DLD1 (cell line): ENCODE results near the gene LRRTM4.
"Not testable (repeated sequence)": the region's sequence is repeated elsewhere in the genome, so short reads cannot be mapped to it uniquely, and the experiment has no call there.

Experiments used
- in situ Hi-C: cut with HindIII; loops from 2 replicates; pipeline ENCODE4 v1.10.0; 2017; ENCODE audit warnings: low sequenced_read_pairs

Gene LRRTM4

GRCh38 chr2:77099961-77100360 lies 422.2 kb downstream of the LRRTM4 start:
- in situ Hi-C loops = no loop called here

- in situ Hi-C loops = not testable (repeated sequence)
These were observed 426.7 kb downstream of the LRRTM4 start for GRCh38 chr2:77095525-77095924.

GRCh38 chr2:77095096-77095495 lies 427.1 kb downstream of the LRRTM4 start:
- in situ Hi-C loops = no loop called here

DNA sequence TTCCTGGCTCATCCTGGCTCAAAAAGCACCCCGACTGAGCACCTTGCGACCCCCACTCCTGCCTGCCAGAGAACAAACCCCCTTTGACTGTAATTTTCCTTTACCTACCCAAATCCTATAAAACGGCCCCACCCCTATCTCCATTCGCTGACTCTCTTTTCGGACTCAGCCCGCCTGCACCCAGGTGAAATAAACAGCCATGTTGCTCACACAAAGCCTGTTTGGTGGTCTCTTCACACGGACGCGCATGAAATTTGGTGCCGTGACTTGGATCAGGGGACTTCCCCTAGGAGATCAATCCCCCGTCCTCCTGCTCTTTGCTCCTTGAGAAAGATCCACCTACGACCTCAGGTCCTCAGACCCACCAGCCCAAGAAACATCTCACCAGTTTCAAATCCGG lies 433.8 kb downstream of the LRRTM4 start:
- in situ Hi-C loops = not testable (repeated sequence)

GRCh38 chr2:77087987-77088414 lies 434.2 kb downstream of the LRRTM4 start:
- in situ Hi-C loops = no loop called here

DNA sequence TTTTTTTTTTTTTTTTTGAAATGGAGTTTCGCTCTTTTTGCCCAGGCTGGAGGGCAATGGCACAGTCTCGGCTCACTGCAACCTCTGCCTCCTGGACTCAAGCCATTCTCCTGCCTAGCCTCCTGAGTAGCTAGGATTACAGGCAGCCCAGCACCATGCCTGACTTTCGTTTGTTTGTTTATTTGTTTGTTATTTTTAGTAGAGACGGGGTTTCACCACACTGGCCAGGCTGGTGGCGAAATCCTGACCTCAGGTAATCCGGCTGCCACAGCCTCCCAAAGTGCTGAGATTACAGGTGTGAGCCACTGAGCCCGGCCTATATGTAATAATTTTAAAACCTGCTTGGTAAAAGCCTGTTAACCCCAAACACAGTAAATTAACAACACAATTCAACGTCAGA lies 435.7 kb downstream of the LRRTM4 start:
- in situ Hi-C loops = no loop called here

GRCh38 chr2:77086051-77086450 lies 436.1 kb downstream of the LRRTM4 start:
- in situ Hi-C loops = no loop called here

DNA sequence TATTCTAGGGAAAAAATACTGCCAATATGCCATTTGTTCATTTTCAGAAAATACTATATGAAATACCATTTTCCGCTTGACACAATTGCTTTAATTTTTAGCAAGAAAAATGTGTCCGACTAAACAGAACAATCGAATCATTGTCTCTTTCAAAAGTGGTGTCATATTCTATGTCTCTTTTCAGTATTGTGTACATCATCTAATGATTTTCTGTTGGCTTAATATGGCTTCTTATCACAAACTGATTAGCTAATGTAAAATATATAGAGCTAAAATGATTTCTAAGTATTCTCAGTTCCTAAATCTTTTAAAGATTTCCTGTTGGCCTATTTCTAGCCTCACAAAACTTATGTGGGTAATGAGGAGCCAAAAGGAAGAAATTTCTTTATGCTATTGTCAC lies 436.6 kb downstream of the LRRTM4 start:
- in situ Hi-C loops = no loop called here

- in situ Hi-C loops = no loop called here
These were observed 440.6 kb downstream of the LRRTM4 start for GRCh38 chr2:77081597-77081996.

- in situ Hi-C loops = no loop called here
These were observed 457.9 kb downstream of the LRRTM4 start for GRCh38 chr2:77064324-77064723.

DNA sequence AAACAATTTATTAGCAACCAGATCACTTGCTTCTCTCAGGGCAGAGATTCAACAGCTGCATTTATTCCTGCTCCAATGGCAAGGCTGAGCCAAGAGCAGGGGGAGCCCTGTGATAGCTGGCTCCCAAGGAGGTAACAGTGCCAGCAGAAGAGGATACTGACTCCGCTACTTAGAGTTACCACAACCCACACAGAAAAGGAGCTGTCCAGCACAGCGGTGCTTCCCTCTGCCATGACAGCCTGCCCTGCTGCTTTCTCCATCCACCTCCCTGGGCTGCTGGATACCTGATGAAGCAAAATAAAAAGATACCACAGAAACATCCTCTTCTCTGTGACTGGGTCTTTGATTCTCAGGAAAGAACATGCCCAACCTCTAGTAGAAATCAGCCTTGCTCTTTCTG lies 467.2 kb downstream of the LRRTM4 start:
- in situ Hi-C loops = no loop called here

DNA sequence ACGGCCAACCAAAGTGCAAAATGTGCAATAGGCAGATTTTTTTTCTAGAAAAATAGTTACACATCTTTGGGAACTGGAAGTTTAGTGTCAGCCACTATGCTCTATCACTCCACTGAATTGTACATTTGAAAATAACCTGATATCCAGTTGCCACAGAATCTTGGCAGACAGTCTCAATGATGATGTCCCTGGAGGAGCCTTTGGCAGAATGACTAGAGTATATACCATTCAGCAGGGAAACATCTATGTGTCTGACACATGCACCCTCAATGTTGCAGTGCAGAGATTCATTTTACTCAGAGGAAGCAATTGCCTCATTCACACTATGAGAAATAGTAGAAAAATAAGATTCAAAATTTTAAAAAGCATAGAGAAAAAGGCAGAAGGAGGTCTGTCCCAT lies 475.8 kb downstream of the LRRTM4 start:
- in situ Hi-C loops = no loop called here

- in situ Hi-C loops = not testable (repeated sequence)
These were observed 476.7 kb downstream of the LRRTM4 start for GRCh38 chr2:77045456-77045855.

DNA sequence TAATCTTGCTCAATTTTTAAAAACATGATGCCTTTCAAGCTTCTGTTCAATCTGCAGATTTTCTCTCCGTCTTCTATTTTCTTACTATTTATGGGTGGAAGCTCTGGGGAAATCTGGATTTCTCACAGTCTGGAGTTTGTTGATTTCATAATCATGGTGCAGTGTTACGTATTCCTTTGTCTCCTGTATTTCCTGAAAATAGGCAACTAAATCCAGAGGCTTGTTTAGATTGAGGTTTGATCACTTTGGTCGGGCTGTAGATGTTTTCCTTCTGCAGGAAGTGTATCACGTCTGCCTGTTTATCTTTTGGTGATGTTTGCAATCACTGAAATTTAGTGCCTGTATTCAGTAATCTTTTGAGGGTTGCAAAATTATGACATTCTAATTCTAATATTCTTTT lies 487.7 kb downstream of the LRRTM4 start:
- in situ Hi-C loops = no loop called here

GRCh38 chr2:77029237-77029636 lies 492.9 kb downstream of the LRRTM4 start:
- in situ Hi-C loops = not testable (repeated sequence)

DNA sequence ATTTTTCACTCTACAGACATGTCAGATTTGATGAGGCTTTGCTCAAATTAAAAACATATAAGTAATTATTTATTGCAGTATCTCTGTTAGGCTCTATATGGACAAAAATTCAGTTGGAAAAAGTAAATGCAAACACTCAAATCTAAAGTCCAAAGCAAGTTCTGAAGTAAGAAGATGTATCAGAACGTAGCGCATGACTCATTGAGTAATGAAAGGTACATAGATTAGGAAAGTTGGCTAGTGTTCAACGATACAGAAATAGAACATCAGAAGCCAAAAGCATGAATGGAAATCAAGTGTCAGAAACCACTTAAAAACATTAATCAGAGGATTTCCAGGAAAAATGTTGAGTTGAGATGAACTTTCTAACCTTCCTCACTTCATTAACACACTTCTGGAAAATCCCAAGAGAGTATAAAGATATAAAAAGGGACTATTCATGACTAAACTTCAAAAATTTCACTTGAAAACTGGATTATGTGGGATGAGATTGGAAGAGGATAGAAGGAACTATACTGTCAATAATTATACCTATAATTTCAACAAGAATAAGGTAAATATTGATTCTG lies 494.1 kb downstream of the LRRTM4 start:
- in situ Hi-C loops = no loop called here

GRCh38 chr2:77025714-77026113 lies 496.5 kb downstream of the LRRTM4 start:
- in situ Hi-C loops = no loop called here

GRCh38 chr2:77021161-77021560 lies 501.0 kb downstream of the LRRTM4 start:
- in situ Hi-C loops = no loop called here

GRCh38 chr2:77018219-77018618 lies 504.0 kb downstream of the LRRTM4 start:
- in situ Hi-C loops = no loop called here

GRCh38 chr2:77017355-77017745 lies 504.8 kb downstream of the LRRTM4 start:
- in situ Hi-C loops = no loop called here

GRCh38 chr2:77016443-77017354 lies 505.5 kb downstream of the LRRTM4 start:
- in situ Hi-C loops = no loop called here

- in situ Hi-C loops = no loop called here
These were observed 508.2 kb downstream of the LRRTM4 start for GRCh38 chr2:77013953-77014352.
